Measurements from ENCODE around the gene SMAD4.

SMAD4 gene

GRCh38 chr18:50992351-50992762 is 37.7 kb upstream of the SMAD4 start:
- TF ChIP-seq, protein P1, sequence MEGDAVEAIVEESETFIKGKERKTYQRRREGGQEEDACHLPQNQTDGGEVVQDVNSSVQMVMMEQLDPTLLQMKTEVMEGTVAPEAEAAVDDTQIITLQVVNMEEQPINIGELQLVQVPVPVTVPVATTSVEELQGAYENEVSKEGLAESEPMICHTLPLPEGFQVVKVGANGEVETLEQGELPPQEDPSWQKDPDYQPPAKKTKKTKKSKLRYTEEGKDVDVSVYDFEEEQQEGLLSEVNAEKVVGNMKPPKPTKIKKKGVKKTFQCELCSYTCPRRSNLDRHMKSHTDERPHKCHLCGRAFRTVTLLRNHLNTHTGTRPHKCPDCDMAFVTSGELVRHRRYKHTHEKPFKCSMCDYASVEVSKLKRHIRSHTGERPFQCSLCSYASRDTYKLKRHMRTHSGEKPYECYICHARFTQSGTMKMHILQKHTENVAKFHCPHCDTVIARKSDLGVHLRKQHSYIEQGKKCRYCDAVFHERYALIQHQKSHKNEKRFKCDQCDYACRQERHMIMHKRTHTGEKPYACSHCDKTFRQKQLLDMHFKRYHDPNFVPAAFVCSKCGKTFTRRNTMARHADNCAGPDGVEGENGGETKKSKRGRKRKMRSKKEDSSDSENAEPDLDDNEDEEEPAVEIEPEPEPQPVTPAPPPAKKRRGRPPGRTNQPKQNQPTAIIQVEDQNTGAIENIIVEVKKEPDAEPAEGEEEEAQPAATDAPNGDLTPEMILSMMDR (IDR thresholded peaks at IDR 0.05) = no peak

GRCh38 chr18:50994031-50994430 is 36.0 kb upstream of the SMAD4 start:
- TF ChIP-seq, protein P1 (IDR thresholded peaks at IDR 0.05) = no peak

DNA sequence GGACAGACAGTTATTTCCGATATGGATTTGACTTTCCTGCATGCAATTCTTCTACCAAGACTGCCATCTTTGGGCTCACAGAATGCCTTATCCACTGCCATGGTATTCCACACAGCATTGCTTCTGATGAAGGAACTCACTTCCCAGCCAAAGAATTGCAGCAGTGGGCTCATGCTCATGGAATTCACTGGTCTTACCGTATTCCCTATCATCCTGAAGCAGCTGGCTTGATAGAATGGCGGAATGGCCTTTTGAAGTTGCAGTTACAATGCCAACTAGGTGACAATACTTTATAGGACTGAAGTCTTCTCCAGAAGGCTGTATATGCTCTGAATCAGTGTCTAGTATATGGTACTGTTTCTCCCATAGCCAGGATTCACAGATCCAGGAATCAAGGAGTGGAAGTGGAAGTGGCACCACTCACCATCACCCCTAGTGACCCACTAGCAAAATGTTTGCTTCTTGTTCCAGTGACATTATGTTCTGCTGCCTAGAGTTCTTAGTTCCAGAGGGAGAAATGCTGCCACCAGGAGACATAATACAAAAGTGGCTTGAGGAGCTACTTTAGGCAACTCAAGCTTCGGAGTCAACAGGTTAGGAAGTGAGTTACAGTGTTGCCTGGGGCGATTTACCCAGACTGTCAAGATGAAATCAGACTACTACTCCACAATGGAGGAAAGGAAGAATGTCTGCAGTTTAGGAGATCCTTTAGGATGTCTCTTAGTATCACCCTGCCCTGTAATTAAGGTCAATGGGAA is 23.8 kb upstream of the SMAD4 start:
- TF ChIP-seq, protein P1 (IDR thresholded peaks at IDR 0.05) = no peak

GRCh38 chr18:51006948-51007789 is 22.8 kb upstream of the SMAD4 start:
- TF ChIP-seq, protein P1 (IDR thresholded peaks at IDR 0.05) = no peak

DNA sequence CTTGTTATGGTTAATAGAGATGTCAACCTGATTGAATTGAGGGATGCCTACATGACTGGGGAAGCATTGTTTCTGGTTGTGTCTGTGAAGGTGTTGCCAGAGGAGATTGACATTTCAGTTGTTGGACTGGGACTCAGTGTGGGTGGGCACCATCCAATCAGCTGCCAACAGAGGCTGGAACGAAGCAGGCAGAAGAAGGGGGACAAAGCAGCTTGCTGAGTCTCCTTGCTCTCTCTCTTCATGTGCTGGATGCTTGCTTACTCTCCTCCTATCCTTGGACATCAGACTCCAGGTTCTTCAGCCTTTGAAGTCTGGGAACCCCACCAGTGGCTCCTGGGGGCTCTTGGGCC is 22.2 kb upstream of the SMAD4 start:
- TF ChIP-seq, protein P1 (IDR thresholded peaks at IDR 0.05) = no peak

DNA sequence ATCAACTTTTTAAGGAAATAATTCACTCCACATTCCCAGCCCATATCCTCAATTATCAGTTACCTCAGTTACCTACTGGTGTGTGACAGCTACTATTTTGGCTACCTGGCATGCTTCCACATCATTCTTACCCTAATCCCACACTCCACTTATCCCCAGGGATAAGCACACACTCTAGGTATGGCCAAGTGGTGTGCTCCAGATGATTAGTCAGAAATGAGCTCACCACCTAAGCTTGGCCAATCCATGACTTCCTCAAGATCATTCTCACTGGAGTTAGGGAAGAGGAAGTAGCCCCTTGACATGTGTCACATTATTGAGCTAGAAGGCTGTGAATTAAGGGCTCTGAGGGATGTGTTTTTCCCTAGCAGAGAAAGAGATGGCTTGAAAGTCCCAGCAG is 20.9 kb upstream of the SMAD4 start:
- TF ChIP-seq, protein P1 (IDR thresholded peaks at IDR 0.05) = no peak

GRCh38 chr18:51010218-51010617 is 19.8 kb upstream of the SMAD4 start:
- TF ChIP-seq, protein P1 (IDR thresholded peaks at IDR 0.05) = no peak
